Stimulated activated naive CD4-positive, alpha-beta T cell treated with Interleukin-2 at 50 U/mL for 16 hours (primary cell): ENCODE results near the gene PAPOLG.
A peak's percentile ranks its signal among the peaks of the same experiment; 100 is the strongest.

Experiments used
- DNase-seq: peaks from one replicate; lab custom pipeline; 2025; lab: John Stamatoyannopoulos, UW

PAPOLG gene

DNA sequence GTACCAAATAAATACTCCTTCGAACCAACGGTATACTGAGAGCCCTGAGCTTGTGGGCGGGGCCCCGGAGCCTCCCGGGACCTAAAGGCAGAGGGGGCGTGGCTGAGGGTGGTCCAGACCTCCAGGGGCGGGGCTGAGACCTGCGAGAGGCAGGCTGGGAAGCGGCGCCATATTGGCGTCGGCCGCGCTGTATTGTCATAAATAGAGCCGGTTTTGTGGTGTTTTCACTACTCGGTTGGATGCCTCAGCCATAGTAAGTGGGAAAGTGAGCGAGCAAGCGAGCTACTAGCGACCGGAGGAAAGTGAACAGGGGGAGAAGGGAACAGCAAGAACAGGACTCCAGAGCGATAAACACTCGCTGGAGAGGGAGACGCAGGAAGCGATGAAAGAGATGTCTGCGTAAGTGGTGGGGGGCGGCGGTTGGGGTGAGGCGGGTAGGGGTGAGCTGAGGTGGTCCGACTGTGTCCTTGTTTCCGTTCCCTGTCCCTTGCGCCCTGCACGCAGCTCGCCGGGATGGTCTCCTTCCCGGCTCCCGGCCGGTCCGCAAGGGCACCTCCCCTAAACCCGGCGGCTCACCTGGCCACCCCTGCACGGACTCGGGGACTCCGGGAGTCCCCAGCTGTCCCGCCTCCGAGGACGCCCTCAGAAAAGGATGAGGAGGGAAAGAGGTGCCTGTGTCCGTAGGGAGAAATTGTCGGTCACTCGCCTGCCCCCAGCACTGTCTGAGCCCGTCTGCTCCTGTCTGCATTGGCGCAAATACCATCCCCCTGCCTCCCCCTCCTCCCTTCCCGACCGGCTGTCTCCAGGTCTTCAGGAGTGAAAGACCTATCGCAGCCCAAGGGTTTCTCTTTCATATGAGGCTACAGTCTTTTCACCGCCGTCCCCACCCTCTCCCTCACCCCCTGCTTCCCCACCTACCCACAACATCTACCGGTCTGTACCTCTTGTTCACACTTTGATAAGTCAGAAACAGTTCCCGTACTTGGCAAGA, at the start of gene PAPOLG:
Gene PAPOLG (plus strand): TSS at position 172 of the 991 bp plus-strand sequence. CDS start 211 bp downstream, at position 383.
- peak; percentile 96 for DNase-seq

DNA sequence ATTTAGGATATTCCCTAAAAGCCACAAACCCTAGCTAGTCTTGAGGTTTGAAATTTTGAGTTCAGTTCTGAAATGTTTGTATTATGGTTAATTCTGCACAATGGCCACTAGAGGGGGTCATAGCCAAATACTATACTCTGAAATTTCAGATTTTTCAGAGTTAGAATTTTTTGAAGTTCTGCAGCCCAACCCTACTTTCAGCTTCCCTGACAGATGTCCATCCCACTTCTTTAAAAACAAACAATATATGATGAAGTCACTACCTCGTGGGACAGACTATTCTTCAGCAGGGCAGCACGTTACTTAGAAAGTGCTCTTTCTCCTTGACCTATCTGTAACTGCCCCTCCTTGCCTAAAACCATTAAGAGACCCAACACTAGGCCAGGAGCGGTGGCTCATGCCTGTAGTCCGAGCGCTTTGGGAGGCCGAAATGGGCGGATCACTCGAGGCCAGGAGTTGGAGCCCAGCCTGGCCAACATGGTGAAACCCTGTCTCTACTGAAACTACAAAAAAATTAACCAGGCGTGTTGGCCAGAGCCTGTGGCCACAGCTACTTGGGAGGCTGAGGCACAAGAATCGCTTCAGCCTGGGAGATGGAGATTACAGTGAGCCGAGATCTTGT, 48.2 kb upstream of the PAPOLG start:
- DNase-seq, result no peak

DNA sequence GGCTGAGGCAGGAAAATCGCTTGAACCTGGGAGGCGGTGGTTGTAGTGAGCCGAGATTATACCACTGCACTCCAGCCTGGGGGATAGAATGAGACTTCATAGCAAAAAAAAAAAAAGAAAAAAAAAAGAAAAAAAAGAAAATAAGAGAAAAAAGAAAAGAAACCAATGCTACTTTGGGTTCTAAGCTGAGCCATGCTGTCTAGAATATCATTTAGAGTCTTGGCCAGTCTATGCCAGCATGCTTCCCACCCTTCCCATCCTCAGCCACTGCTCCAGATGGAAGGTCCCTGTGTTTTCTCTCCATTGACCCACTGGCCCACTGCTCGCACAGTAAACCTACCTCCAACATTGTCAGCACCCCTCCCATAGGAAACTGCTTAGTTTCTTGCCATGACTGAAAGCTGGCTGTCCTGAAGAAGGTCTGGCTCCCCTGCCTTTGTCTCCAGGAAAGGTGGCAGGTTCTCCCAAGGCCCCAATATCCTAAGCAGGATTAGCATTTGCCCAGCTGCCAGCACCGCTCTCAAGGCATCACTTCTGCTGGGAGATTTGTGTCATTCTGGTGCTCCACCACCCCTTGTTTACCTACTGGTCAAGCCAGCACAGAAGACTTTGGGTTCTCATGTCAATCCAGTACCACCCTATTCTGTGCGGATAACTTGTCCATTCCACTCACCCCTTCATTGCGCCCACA, 47.3 kb upstream of the PAPOLG start:
- no peak for DNase-seq

DNA sequence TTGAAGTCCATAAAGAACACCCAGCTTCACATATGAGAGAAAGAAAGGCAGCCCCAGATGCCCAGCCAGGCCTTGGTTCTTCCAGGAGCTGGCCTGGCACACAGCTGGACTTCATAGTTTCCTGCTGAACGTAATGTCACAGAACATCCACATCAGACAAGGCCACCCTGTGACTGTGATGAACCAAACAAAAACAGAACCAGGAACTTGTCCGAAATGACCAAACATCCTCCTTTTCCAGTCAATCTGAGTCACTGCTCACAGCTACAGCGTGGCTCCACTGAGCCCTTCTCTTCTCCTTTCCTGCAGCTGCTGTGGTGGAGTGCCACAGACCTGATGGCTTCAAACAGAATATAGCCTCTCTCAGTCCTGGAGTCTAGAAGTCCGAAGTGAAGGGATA, 45.4 kb upstream of the PAPOLG start:
- no peak for DNase-seq

DNA sequence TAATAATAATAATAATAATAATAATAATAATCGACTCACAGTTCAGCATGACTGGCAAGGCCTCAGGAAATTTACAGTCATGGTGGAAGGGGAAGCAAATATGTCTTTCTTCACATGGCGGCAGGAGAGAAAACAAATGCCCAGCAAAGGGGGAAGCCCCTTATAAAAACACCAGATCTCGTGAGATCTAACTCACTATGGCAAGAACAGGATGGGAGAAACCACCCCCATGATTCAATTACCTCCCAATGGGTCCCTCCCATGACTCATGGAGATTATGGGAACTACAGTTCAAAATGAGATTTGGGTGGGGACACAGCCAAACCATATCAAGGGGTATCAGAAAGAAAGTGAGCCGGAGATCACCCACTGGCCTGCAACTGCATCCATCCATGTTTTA, 40.5 kb upstream of the PAPOLG start:
- DNase-seq, result no peak

DNA sequence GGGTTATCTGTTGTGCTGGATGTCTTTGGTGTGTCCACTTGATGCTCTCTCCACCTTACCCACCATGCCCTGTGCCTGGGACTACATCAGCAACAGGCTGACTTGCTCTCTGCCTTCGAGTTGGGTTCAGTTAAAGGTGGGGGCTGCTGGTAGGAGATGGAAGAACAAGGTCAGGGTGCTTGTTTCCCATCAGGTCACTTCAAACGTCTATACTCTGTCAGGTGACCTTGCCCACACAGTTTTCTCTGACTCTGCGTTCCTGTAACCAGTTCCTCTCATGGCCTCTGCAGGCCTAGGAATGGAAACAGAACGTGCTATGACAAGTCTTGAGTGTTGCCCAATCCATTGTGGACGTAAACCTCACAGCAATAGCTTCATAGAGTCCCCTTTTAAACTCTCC, 38.4 kb upstream of the PAPOLG start:
- no peak for DNase-seq

DNA sequence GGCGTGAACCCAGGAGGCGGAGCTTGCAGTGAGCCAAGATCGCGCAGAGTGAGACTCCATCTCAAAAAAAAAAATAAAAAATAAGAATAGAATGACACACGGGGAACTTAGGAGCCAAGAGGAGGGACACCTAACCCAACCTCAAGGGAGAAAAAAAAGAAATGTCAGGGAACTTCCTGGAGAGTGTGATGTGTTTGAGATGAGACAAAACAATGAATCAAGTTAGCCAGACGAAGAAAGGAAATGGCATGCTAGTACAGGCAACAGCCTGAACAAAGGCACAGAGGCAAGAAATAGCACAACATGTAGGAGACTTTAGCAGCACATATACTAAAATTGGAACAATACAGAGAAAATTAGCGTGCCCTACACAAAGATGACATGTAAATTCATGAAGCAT, 36.7 kb upstream of the PAPOLG start:
- DNase-seq, result no peak

DNA sequence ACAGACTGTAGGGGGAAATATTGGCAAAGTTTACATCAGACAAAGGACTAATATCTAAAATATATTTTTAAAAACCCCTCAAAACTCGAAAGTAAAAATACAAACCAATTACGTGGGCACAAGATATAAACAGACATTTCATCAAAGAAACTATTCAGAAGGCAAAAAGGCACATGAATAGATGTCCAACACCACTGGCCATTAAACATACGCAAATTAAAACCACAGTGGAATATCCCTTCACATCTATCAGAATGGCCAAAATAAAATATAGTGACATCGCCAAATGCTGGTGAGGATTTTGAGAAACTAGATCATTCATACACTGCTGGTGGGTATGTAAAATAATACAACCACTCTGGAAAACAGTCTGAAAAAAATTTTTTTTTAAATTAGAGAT, 30.6 kb upstream of the PAPOLG start:
- no peak for DNase-seq

DNA sequence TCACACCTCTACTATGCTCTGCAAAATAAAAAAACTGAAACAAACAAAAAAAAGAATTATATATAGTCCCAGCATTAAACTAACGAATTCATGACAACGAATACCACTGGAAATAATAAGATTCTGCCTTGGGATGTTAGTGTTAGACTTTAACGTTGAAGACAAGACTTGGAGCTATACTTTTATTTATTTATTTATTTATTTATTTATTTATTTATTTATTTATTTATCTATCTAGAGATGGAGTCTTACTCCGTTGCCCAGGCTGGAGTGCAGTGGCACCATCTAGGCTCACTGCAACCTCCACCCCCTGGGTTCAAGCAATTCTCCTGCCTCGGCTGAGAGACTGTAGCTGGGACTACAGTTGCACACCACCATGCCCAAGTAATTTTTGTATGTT, 27.2 kb upstream of the PAPOLG start:
- no peak for DNase-seq

DNA sequence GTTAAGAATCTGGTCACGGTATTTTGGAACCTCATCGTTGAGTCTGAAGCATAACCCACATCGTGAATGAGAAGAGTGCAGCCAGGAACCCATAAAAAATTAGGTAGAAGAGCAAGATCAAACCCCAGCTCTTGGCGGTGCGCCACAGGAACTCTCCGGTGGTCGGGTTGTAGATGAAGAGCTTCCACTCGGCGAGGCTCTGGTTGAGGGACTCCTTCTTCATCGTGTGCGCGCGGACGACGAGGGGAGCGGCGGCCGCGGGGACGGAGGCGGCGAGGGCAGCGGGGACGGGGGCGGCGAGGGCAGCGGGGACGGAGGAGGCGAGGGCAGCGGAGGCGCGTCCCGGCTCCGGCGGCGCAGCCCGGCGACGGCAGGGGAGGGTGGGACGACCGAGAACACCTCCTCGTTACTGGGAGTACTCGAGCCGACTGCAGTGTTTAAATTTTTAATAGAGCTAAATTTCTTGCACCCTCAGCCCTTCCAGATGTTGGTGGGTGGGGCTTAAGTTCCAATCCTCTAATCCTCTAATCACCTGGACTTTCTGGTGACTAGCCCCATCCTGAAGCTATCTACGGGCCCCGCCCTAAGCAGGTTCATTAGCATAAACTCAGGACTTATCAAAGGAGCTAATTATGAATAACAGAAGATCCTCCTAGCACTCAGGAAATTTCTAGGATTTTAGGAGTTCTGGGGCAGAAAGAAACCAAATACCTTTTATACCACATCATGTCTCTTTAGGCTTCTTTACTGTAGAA, 20.4 kb upstream of the PAPOLG start:
- no peak for DNase-seq

DNA sequence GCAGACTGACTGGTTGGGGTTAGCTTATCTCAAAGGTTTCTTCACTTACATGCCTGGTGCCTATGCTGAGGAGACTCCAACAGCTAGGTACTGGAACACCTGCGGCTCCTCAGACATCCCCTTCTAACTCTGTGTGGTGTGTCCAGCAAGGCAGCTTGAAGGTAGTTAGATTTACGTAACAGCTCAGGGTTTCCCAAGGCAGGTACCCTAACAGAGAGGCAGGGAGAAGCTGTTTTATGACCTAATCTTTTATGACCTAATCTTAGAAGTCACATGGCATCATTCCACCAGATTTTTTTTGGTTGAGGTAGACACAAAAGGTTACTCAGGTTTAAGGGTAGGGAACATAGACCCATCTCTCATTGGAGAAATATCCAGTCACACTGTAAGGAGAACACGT, 17.4 kb upstream of the PAPOLG start:
- DNase-seq, result no peak

DNA sequence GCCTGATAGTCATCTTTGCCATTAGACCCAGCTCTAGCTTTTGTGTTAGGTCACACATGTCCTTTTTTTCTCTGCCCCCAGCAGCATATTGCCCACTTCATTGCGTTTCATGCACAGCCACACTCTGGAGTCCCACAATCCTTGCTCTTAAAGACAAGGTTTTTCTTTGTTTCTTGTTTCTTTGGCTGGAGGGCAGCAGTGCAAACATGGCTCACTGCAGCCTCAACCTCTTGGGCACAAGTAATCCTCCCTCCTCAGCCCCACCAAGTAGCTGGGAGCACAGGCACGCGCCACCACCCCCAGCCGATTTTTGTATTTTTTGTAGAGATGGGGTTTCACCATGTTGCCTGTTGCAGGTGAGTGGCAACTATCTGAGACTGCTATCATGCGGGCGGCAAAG, 16.9 kb upstream of the PAPOLG start:
- no peak for DNase-seq

DNA sequence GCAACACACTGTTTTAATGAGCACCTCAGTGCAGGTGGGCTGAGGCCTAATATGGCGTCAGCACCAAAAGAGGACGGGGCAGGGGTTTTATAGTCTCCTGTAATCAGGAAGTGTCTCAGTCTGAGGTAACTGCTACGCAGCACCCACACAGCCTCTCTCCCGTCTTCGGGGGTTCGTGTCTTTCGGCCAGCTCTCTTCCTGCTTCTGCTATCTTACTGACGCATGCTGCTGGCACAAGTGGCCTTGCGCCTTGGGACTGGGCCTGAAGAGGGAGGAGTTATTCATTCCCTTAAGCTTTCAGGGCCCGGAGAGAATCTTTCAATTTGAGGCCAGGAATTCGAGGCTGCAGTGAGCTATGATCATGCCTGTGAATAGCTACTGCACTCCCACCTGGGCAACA, 14.5 kb upstream of the PAPOLG start:
- no peak for DNase-seq

DNA sequence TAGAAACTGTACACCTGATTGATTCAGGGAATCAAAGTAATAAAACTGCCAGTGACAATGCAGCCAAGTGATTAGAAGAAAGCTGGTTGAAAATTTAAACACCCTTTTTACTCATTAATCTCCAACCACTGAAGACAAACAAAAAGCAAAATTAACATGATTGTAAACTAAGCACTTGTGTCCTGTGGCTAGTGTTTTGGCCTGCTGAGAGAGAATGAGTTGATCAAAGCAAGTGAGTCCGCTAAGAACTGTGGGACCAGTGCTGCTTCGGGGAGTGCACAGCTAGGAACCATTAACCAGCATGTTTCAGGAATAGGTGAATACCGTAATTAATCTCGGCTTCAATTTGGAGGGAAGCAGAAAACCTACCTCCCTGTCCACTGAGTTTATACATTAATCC, 13.6 kb upstream of the PAPOLG start:
- no peak for DNase-seq

DNA sequence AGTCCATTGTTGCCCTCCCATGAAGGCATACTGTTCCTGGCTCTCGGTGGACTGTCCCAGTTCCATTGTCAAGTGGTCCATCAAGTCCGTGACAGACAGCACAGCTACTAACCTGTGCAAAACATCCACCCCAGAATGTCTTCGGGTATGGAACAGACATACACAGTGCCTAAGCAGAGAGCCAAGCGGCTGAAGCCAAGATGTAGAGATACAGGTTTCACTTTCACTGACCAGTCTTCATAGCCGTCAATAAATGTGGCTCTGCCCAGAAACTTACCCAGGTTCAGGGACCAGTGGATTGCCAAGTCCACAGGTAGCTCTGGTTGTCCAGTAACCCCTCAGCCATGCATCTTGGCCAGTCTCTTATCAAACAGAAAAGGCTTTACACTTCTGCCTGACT, 10.7 kb upstream of the PAPOLG start:
- DNase-seq, result no peak

DNA sequence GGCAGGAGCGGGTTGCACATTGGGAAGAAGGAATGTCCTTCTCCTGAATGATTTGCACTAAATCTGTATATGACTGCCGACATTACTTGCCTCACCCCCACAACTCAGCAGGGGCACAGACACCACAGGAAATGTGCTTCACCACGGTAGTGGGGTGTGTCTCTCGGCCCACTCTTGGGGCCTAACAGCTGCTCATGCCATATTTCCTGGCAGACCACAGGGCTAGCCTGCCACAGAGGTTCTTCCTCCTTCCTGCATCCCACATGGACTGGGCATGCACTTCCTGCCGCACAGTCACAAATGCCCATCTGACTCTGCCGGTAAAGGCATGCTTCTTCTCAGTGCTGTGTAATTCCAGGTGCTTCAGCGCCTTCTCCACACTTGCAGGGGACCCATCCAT, 10.3 kb upstream of the PAPOLG start:
- DNase-seq, result no peak

DNA sequence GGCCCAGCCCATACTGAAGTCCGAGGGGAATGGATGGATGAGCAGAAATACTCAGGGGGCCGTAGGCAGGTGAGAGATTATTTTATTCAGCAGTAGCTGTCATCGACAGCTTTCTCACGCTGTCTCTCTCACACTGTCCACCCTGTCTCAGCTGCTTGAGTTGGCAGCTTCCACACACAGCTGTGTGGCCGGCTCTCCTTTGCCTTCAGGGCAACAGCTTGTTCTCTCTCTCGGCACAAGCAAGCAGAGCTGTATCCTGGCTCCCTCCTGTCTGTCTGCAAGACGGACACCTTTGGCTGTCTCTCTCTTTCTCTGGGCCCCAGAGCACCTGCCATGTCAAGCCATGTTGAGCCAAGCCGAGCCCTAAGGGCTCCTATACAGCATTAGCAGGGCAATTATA, 9.8 kb upstream of the PAPOLG start:
- DNase-seq, result no peak

DNA sequence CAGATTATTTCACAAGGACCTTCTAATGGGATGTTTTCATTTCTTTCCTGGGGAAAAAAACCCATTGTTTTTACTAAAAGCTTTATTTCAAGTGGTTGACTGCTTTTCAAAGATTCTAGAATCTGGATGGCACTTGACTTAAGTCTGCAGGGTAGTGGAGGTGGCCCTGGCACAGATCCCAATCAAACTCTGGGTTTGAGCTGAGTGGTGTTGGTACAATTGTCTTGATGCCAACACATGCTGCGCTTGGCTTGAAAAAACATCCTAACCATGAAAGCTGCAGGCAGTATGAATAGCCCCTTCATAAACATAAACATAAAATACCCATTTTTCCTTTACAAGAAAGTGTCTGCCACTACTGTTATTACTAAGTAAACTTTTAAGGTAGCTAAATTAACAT, 3.6 kb downstream of the PAPOLG start:
- DNase-seq, result no peak

DNA sequence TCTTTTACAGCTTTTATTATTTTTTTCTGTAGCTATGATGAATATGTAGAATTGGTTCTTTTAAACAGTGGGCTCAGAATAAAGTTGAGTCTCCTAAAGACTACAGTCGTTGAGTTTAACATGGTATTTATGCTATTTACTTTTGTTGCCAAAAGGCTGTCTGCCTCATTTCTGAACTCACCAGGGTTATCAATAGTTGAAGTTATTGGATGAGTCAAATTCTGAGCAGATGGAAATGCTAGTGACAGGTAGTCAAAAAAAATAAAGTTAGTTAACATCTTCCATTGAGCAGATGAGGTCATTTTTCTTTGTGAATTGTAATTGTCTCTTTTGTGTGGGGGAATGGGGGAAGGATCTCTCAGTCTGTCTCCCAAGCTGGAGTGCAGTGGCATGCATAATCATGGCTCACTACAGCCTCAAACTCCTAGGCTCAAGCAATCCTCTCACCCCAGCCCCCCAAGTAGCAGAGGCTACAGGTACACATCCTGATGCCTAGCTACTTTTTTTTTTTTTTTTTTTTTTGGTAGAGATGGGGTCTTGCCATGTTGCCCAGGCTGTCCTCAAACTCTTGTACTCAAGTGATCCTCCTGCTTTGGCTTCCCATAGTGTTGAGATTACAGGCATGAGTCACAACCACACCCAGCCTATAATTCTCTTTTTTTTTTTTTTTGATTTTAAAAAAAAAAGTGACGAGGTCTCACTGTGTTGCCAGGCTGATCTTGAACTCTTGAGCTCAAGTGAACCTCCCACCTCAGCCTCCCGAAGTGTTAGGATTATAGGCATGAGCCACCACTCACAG, 8.9 kb downstream of the PAPOLG start:
- DNase-seq, result no peak

DNA sequence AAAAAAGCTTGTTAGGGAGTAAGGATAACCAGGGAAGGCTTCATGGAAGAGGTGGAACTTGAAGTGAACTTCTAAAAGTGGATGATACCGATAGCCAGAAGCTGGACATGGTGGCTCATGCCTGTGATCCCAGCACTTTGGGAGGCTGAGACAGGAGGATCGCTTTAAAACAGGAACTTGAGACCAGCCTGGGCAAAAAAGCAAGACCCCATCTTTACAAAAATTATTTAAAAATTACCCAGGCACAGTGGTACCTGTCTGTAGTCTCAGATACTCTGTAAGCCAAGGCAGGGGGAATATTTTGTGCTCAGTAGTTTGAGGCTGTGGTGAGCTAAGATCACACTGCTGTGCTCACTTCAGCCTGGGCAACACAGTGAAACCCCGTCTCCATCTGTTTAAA, 10.2 kb downstream of the PAPOLG start:
- DNase-seq, result no peak

DNA sequence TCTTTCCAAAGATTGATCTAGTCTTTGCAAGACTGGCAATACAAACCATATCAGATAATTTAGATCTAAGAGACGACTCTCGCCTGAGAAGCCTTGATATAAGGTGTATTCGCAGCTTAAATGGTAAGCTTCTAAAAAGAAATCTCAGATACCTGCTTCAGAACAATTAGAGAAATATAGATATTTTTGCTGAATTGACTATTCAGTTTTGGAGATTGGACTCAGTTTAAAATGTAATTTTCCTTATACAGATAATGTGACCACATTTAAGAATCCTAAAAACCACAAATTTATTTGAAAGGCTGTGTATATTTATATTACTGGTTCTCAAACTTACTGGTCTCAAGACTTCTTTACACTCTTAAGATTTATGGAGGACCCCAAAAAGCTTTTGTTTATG, 15.4 kb downstream of the PAPOLG start:
- no peak for DNase-seq
